ENCODE data around the gene SLC35B1. TPM values are rescaled to one million over a fixed set of nuclear protein-coding genes. Genes with fewer than 3 reads are reported as not detected.

Gene SLC35B1
- total RNA-seq, 1 donor from 2014 or later: 67.4 TPM

DNA sequence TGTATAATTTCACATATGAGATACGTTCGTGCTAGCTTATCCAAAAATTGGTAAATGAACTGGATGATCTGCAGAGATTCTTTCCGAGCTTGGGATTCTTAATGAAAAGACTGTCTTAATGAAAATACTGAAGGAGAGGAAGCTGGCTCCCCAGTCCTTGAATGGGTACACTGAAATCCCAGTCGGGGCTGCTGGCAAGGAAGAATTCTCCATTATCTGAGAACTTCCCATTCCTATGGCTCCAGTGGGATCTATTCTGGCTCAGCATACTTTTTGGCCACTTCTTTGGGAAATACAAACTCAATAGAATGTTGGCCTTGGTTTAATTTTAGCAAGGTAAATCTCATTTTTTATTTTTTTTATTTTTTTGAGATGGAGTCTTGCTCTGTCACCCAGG, 23.7 kb upstream of the SLC35B1 start:
- no peaks in the 10 kb centered on the region for H3K4me1 Mint-ChIP-seq (ENCODE audit: low read depth)
- no peaks in the 10 kb centered on the region for H3K36me3 Mint-ChIP-seq (ENCODE audit: insufficient read depth)
- DNase-seq (ENCODE audit: low spot score, unreplicated experiment): no peak
- no peaks in the 10 kb centered on the region for H3K27me3 Mint-ChIP-seq
- no peak overlapping the region for H3K27ac Mint-ChIP-seq
- TF ChIP-seq, protein P1, sequence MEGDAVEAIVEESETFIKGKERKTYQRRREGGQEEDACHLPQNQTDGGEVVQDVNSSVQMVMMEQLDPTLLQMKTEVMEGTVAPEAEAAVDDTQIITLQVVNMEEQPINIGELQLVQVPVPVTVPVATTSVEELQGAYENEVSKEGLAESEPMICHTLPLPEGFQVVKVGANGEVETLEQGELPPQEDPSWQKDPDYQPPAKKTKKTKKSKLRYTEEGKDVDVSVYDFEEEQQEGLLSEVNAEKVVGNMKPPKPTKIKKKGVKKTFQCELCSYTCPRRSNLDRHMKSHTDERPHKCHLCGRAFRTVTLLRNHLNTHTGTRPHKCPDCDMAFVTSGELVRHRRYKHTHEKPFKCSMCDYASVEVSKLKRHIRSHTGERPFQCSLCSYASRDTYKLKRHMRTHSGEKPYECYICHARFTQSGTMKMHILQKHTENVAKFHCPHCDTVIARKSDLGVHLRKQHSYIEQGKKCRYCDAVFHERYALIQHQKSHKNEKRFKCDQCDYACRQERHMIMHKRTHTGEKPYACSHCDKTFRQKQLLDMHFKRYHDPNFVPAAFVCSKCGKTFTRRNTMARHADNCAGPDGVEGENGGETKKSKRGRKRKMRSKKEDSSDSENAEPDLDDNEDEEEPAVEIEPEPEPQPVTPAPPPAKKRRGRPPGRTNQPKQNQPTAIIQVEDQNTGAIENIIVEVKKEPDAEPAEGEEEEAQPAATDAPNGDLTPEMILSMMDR (IDR thresholded peaks at IDR 0.05; ENCODE audit: unreplicated experiment): no peak
- no peak overlapping the region for H3K4me3 Mint-ChIP-seq (ENCODE audit: low read depth)
- no peaks in the 10 kb centered on the region for H3K9me3 Mint-ChIP-seq (ENCODE audit: low read depth)

DNA sequence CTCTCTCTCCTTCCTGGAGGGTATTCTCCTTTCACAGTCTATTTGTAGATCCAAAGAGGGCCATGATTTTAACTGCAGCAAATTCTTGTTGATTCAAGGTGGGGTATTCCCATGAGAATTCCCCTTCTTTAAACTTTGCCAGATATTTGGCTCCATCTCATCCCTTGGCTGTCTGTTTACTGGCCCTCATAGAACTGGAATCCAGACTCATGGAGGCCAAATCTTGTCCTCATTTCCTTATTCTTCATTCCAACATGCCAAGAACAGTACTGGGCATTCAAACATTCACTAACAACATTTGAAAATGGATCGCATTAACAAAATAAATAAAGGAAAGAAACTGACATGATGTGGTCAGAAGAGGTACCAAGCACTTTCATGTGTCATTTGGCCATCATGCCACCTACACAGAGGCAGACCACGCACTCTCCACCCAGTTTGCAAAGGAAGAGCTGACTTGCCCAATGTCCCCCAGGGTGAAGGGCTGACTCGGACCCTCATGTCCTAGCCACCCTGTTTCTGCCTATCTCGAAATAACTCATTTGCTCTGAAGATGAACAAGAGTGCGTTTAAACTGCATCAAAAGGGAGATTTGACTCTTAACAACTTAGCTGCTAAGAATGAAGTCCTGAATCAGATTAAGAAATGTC, 23.1 kb upstream of the SLC35B1 start:
- TF ChIP-seq, protein P1 (IDR thresholded peaks at IDR 0.05; ENCODE audit: unreplicated experiment): no peak
- Mint-ChIP-seq H3K27ac (no peak overlapping the region), H3K9me3 (ENCODE audit: low read depth) (no peaks in the 10 kb centered on the region), H3K27me3 (no peaks in the 10 kb centered on the region), H3K36me3 (ENCODE audit: insufficient read depth) (no peaks in the 10 kb centered on the region), H3K4me3 (ENCODE audit: low read depth) (no peak overlapping the region), H3K4me1 (ENCODE audit: low read depth) (no peaks in the 10 kb centered on the region)
- DNase-seq (ENCODE audit: low spot score, unreplicated experiment): no peak

DNA sequence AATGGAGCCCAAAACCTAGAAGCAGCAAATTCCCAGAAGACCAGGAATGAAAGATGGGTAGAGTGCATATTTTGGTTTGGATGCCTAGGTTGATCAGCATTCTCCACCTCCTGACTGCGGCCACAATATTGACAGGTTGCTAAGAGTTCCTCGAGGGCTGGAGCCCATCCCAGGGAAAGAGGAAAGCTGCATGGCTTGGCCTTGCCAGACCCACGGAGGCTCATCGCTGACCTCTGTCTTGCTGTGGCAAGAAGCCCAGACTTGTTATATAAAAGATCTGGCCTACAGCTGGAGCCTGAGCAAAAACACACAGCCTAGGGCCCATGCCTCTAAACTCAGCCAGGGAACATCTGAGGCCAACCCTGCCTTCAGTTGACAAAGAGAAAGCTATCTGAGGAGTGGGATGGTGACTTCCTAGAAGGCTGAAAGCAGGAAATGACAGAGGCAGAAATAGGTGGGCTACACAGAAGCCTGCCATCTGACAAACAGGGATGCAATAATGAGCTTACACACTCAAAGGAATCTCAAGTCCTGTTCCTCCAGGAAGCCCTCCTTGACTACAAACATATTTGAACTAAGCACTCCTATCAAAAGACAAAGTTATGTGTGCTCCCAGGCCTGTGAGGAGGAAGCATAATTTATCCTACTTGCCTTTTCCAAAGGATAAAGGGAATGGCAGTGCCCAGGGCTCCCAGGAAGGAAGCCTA, 22.5 kb upstream of the SLC35B1 start:
- TF ChIP-seq, protein P1 (IDR thresholded peaks at IDR 0.05; ENCODE audit: unreplicated experiment): no peak
- Mint-ChIP-seq H3K9me3 (ENCODE audit: low read depth) (no peaks in the 10 kb centered on the region), H3K27me3 (no peaks in the 10 kb centered on the region), H3K4me1 (ENCODE audit: low read depth) (no peaks in the 10 kb centered on the region), H3K27ac (no peak overlapping the region), H3K36me3 (ENCODE audit: insufficient read depth) (peaks cover 4% of the 10 kb centered on the region), H3K4me3 (ENCODE audit: low read depth) (no peak overlapping the region)
- no peak for DNase-seq (ENCODE audit: low spot score, unreplicated experiment)

DNA sequence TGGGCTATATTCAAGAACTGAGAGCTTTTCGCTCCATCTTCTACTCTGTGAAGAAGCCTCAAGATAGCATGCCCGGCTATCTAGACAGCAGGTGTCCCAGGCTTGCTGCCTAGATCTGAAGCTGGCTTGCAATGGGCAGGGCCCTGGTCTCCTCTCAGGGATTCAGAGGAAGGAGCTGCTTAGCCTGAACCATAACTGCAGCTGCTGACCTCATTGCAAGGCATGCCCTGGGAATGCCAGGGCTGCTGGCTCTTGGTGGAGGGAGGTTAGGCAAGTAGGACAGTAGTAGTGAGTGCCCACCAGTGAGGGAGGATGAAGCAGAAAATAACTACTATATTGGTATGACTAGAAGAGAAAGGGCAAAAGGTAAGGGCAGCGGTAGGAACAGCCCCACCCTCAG, 21.3 kb upstream of the SLC35B1 start:
- H3K27me3 Mint-ChIP-seq: no peaks in the 10 kb centered on the region
- TF ChIP-seq, protein P1 (IDR thresholded peaks at IDR 0.05; ENCODE audit: unreplicated experiment): no peak
- peak overlapping the region; percentile 92 for H3K27ac Mint-ChIP-seq
- no peak overlapping the region for H3K4me3 Mint-ChIP-seq (ENCODE audit: low read depth)
- peaks cover 5% of the 10 kb centered on the region for H3K36me3 Mint-ChIP-seq (ENCODE audit: insufficient read depth)
- H3K9me3 Mint-ChIP-seq (ENCODE audit: low read depth): no peaks in the 10 kb centered on the region
- no peaks in the 10 kb centered on the region for H3K4me1 Mint-ChIP-seq (ENCODE audit: low read depth)
- no peak for DNase-seq (ENCODE audit: low spot score, unreplicated experiment)

DNA sequence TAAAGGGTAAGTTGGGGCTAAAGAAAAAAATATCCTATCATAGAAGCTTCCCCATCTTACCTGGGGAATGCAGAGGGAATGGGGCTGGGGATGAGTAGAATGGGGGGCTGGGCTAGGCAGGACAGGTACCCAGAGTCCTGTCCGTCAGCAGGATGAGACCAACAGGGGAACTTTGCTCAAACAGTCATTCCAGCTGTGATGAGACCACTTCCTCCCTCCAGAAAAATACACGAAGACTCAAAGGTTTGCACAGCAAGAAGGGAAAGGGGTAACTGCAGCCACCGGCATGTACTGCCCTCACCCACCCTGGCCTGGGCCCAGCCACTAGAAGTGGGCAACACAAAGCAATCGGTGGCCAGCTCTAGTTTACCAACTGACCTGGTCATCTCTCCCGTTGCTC, 20.7 kb upstream of the SLC35B1 start:
- TF ChIP-seq, protein P1 (IDR thresholded peaks at IDR 0.05; ENCODE audit: unreplicated experiment): no peak
- H3K4me1 Mint-ChIP-seq (ENCODE audit: low read depth): no peaks in the 10 kb centered on the region
- H3K9me3 Mint-ChIP-seq (ENCODE audit: low read depth): no peaks in the 10 kb centered on the region
- DNase-seq (ENCODE audit: low spot score, unreplicated experiment): no peak
- H3K4me3 Mint-ChIP-seq (ENCODE audit: low read depth): no peak overlapping the region
- peaks cover 5% of the 10 kb centered on the region for H3K36me3 Mint-ChIP-seq (ENCODE audit: insufficient read depth)
- no peak overlapping the region for H3K27ac Mint-ChIP-seq
- H3K27me3 Mint-ChIP-seq: no peaks in the 10 kb centered on the region
